ENCODE data around the gene BBS4.
"Not testable (repeated sequence)": the region's sequence is repeated elsewhere in the genome, so short reads cannot be mapped to it uniquely, and the experiment has no call there.

BBS4 gene, protein sequence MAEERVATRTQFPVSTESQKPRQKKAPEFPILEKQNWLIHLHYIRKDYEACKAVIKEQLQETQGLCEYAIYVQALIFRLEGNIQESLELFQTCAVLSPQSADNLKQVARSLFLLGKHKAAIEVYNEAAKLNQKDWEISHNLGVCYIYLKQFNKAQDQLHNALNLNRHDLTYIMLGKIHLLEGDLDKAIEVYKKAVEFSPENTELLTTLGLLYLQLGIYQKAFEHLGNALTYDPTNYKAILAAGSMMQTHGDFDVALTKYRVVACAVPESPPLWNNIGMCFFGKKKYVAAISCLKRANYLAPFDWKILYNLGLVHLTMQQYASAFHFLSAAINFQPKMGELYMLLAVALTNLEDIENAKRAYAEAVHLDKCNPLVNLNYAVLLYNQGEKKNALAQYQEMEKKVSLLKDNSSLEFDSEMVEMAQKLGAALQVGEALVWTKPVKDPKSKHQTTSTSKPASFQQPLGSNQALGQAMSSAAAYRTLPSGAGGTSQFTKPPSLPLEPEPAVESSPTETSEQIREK

DNA sequence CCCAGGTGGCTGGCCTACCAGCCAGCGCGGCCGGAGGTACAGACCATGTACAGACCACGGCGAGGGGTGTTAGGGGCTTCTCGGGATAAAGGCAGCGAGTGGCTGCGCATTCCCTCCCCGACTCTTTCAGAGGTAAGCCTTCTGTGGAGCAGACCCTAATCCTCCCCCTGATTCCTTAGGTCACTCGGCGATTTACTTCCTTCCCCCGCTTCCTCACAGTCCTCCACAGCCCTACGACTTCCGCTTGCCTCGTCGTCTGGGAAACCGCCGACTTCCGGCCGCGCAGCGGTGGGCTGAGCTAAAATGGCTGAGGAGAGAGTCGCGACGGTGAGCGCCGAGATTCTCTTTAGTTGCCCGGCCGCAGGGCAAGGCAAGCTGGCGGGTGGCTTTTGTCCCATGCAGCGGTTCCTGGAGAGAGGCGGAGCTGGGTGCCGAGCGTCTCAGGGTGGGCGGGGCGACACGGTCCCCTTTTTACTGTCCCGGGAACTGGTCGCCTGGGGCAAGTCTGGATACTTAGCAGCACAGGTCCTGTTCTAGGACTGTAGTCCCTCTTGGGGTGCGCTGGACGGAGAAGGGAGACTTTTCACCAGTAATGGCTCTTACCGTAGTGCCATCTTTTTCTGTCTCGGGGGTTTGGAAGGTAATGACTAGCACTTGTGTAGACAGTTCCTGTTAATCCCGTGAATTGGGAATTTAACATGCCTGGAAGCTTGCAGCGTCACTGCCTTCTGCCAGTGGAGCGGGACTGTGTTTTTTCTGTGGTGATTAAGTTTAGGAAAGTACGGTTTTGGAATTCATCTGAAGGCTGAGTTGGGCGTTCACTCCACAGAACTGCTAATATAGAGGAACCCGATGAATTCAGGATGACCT, at the start of gene BBS4, which contains the start of gene HIGD2B:
Gene BBS4, plus strand, starts transcription at position 283 of the 870 bp plus-strand sequence. Its CDS starts 21 bp downstream, at position 304.
Gene HIGD2B, minus strand, starts transcription at position 258 of the 870 bp plus-strand sequence. CDS start 9,808 bp downstream, outside the sequence.
- peak; percentile 77 for DNase-seq (ENCODE audit: low read depth)

DNA sequence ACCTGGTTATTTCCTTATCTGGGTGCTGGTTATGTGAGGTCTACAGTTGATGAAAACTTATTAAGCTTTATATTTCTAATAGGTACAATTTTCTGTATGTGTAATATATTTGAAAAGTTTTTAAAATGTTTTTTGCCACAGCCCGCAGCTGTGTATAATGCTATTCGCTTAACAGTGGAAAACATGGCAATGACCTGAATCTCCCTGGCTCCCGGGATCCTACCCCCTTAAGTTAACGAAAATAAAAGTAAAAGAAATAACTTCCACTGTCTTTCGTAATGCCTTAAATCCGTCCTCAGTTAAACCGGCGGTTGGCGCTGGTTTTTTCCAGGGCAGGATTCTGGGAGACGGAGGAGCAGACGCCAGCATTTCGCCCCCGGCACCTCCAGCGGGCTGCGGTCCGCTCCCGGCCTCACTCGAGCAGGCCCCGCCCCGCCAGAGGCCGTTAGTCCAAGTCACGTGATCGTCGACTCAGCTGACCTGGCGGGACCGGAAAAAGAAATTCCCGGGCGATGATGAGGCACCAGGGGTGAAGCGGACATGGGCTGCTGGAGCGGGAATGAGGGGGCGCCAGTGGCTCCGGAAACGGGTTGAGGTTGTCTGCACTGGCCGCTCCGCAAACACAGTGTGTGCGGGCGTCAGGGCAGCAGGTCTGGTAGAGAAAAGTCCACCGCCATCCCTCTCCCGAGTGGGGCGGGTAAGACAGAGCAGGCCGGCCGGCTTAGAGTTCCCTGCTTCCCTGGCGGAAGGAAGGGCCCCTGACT, 49.3 kb upstream of the BBS4 start:
- DNase-seq (ENCODE audit: low read depth) = not testable (repeated sequence)

- not testable (repeated sequence) for DNase-seq (ENCODE audit: low read depth)
These were observed 46.1 kb upstream of the BBS4 start for GRCh38 chr15:72639759-72640483.

- not testable (repeated sequence) for DNase-seq (ENCODE audit: low read depth)
These were observed 43.7 kb upstream of the BBS4 start for GRCh38 chr15:72642271-72642670.

DNA sequence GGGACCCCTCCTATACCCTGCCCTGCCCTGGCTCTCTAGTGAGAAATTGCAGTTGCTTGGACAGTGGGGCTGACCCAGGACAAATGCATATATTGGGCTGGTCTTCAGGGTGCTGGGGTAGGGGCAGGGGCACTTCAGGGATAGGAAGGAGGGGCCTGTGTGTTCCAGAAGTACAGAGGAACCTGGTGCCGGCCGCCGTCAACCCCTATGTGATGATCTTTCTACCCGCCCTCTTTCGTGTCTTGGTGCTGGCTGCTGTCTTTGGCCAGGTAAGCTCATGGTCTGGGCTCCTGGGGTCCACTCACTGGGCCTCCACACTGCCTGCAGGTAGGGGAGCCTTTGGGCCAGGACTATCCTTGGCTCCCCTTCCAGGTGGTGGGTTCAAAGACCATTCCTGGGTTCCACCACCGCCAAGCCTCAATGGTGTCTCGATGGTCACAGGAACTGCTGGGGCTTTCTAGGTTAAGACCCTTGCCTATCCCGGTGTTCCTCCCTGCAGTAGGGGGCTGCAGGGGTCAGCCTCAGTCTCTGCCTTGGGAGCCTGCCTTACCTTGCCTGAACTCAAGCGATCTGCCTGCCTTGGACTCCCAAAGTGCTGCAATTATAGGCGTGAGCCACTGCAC, 37.3 kb upstream of the BBS4 start:
- DNase-seq (ENCODE audit: low read depth) = not testable (repeated sequence)

- DNase-seq (ENCODE audit: low read depth) = not testable (repeated sequence)
These were observed 31.6 kb upstream of the BBS4 start, which contains the start of gene GOLGA6B for GRCh38 chr15:72654397-72654796. Gene GOLGA6B, plus strand, starts transcription at chr15:72654697. Its CDS starts 41 bp downstream, at chr15:72654738.

DNA sequence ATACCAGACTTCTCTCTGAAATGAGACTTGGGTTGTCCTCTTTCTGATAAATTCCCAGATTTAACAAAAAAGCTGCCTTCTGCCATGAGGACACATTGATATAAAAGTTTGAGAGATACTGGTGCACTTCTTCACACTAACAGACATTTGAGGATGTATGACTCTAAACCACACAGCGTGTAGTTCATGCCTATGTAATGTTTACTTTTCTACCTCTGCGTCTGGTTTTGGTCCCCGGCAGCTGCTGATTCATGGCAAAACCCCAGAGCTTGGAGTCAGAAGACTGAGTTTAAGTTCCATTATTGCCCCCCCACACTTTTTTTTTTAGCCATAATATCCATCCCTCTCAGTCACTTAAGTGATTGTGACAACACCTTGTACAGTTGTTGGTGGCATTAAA, 30.0 kb upstream of the BBS4 start:
- not testable (repeated sequence) for DNase-seq (ENCODE audit: low read depth)

DNA sequence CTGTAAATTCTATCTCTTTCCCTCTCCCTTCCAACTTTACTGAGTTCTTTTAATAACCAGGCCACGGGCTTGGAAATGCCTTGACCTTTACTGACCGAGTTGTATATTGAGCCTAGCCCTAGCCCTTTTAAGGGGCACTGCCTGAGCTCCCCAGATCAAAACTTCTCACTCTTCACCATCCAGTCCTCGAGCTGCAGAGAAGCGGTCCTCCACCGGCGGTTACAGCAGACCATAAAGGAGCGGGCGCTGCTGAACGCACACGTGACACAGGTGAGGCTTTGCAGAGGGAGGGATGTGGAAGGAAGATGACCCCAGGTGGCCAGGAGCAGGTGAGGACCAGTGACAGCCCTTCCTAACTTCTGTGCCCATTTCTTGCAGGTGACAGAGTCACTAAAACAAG, 24.9 kb upstream of the BBS4 start:
- DNase-seq (ENCODE audit: low read depth) = not testable (repeated sequence)

DNA sequence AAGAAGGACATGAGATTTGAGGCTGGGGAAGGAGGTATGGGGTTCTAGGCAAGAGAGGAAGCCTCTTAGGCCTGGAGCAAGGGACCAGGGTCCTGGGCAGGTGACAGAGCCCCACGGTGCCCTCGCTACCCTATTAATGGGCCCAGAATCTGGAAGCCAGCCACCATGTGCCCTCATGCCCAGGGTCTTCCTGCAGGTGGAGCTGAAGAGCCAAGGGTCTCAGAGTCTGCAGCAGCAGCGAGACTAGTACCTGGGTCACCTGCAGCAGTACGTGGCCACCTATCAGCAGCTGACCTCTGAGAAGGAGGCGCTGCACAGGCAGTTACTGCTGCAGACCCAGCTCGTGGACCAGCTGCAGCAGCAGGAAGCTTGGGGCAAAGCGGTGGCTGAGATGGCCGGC, 22.1 kb upstream of the BBS4 start:
- DNase-seq (ENCODE audit: low read depth) = not testable (repeated sequence)

- not testable (repeated sequence) for DNase-seq (ENCODE audit: low read depth)
These were observed 20.3 kb upstream of the BBS4 start for GRCh38 chr15:72665706-72666105.

DNA sequence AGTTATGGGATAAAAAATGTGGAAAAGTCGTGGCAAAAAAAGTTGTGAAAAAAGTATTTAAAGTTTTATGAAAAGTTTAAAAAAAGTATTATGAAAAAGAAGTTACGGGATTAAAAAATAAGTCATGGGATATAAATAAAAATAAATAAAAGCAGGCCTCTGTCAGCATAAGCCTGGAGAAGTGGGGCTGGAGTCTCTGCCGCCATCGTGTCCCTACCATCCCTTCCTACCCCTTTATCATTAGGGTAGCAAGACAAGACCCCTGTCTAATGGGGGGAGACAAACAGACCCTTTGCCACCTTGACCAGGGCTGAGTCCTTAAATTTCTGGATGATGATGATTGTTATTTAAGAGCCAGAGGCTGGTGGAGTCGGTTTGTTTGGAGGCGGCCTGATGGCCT, 16.2 kb upstream of the BBS4 start:
- not testable (repeated sequence) for DNase-seq (ENCODE audit: low read depth)

- DNase-seq (ENCODE audit: low read depth) = peak; percentile 41
These were observed 15.2 kb upstream of the BBS4 start for GRCh38 chr15:72670656-72671352.

DNA sequence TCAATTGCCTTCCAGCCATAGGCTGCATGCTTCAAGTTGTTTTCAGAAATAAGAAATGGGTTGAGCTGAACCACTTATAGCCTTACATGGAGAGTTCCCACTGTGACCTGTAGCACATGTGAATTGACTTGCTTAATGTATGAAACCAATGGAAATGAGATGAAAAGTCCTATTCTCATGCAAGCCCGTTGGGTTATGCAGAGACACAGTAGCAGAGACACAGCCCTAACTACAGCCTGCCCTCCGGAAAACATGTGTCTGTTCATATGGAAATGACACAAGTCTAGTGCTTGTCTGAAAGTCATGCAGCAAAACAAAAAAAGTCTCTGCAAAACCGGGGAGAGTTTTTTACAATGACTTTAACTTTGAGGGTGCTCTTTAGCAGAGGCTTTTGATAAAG, 14.5 kb upstream of the BBS4 start:
- DNase-seq (ENCODE audit: low read depth) = no peak

DNA sequence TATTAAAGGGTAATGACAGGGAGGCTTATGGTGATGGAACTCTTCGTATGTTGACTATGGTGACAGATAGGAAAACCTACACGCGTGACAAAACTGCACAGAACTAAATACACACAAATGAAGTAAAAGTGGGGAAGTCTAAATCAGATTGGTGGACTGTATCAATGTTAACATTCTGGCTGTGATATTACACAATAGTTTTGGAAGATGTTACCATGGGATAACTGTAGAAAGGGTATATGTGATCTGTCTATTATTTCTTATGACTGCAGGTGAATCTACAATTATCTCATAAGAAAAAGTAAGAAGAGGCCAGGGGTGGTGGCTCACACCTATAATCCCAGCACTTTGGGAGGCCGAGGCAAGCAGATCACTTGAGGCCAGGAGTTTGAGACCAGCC, 9.2 kb upstream of the BBS4 start:
- DNase-seq (ENCODE audit: low read depth) = no peak

DNA sequence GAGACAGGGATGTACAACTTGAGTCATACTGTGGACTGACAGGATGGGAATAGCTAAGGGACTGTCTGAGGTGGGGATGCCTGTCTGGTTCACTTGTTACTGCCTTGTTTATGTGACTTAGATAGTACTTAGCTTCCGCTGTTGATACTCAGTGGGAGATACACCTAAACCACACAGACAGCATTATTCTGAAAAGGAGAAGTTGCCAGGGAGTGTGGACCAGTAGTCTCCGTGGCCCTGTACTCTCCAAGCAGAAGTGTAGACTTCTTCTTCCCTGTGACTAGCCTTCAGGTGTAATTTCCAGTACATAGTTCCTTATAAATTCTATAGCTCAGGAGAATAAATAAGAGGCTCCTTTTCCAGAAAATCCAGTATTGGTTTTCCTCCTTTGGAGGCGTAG, 5.1 kb upstream of the BBS4 start:
- DNase-seq (ENCODE audit: low read depth) = no peak

GRCh38 chr15:72682772-72683171, 3.2 kb upstream of the BBS4 start:
- no peak for DNase-seq (ENCODE audit: low read depth)

GRCh38 chr15:72685301-72685924, 594 bp upstream of the BBS4 start:
- DNase-seq (ENCODE audit: low read depth) = no peak

GRCh38 chr15:72688697-72689096, 2.7 kb downstream of the BBS4 start:
- no peak for DNase-seq (ENCODE audit: low read depth)

DNA sequence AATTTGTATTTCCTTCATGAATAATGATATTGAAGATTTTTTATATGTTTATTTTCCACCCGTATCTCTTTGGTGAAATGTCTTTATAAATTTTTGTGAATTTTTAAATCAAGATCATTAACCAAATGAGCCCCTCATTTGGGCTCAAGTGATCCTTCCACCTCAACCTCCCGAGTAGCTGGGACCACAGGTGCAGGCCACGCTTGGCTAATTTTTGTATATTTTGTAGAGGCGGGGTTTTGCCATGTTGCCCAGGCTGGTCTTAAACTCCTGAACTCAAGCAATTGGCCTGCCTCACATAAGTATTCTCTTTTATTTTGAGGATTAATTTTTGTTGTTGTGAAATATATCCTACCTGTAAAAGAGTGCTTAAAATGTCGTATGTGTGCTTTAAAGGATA, 4.9 kb downstream of the BBS4 start:
- no peak for DNase-seq (ENCODE audit: low read depth)

Data from activated gamma-delta T cell treated with anti-CD3 and anti-CD28 coated beads, Interleukin-2, amount 50 U/mL, for 16 hours (primary cell).